OCI-LY7 (cell line): ENCODE results near the gene CECR2.

Experiments used
- EZH2phosphoT487 ChIP-seq: fragments of 200-600 bp; sonication (generic); IDR thresholded peaks from 2 replicates; pipeline ENCODE4 v1.6.1; 2018; ENCODE audit warnings: low read depth, borderline replicate concordance, mild to moderate bottlenecking, mixed run types, antibody characterized with exemption, low read length, moderate library complexity, mixed read lengths
- TF ChIP-seq, protein P1 (sequence below): fragments of 200-600 bp; sonication (generic); conservative IDR thresholded peaks from 2 replicates; pipeline ENCODE4 v1.5.1; 2014; ENCODE audit warnings: mild to moderate bottlenecking, antibody characterized with exemption, low read length, moderate library complexity, mixed read lengths

DNA sequence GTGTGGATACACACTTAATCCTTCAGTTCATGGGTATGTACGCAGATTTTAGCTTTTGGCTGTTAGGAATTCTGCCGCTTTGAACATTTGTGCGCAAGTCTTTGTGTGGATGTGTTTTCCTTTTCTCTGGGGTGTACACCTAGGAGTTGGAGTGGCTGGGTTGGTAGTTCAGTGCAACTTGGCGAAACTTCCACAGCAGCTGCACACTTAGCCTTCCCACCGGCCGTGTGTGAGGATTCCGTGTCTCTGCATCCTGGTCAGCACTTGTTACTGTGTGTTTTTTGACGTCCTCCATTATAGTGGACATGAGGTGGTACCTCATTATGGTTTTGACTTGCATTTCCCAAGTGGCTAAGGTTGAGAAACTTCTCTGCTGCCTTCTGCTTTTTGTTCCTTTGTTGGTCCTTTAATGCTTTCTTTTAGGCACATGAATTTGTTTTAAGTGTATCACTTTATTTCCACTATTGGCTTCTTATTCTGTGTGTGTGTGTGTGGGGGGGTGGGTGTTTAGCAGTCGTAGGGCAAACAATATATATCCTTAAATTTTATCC, 121.9 kb downstream of the CECR2 start:
- TF ChIP-seq, protein P1, sequence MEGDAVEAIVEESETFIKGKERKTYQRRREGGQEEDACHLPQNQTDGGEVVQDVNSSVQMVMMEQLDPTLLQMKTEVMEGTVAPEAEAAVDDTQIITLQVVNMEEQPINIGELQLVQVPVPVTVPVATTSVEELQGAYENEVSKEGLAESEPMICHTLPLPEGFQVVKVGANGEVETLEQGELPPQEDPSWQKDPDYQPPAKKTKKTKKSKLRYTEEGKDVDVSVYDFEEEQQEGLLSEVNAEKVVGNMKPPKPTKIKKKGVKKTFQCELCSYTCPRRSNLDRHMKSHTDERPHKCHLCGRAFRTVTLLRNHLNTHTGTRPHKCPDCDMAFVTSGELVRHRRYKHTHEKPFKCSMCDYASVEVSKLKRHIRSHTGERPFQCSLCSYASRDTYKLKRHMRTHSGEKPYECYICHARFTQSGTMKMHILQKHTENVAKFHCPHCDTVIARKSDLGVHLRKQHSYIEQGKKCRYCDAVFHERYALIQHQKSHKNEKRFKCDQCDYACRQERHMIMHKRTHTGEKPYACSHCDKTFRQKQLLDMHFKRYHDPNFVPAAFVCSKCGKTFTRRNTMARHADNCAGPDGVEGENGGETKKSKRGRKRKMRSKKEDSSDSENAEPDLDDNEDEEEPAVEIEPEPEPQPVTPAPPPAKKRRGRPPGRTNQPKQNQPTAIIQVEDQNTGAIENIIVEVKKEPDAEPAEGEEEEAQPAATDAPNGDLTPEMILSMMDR, result no peak
- no peak for TF ChIP-seq EZH2phosphoT487
